Measurements from ENCODE around the gene KRTAP10-6. TPM values are rescaled to one million over a fixed set of nuclear protein-coding genes. Genes with fewer than 3 reads are reported as not detected.

The KRTAP10-6 gene
- total RNA-seq, 1 donor from 2014 or later = not detected

DNA sequence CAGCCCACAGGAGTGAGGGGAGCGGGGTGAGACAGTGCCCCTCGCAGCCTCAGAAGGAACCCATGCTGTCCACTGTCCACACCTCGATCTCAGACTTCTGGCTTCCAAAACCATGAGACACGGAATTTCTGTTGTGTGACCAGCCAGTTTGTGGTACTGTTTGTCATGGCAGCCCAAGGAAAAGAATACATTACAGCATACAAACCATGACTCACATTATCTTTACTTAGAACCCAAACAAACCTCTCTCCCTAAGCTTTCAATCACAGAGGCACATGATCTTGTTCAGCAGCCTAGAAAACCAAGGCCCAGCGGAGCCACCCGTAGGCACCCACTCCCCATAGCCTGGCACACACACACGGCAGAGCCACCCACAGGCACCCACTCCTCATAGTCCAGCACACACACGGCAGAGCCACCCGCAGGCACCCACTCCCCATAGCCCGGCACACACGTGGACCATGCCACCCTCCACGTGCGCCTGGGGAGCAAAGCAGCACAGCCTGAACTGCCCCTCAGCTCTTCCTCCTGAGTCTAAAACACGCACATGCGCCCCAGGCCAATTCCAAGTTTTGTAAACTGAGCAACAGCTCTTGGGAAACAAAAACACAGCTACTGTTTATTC, 19.2 kb downstream of the KRTAP10-6 start:
- peaks cover 6% of the 10 kb centered on the region for H3K36me3 Mint-ChIP-seq (ENCODE audit: low read depth)
- TF ChIP-seq, protein P1, sequence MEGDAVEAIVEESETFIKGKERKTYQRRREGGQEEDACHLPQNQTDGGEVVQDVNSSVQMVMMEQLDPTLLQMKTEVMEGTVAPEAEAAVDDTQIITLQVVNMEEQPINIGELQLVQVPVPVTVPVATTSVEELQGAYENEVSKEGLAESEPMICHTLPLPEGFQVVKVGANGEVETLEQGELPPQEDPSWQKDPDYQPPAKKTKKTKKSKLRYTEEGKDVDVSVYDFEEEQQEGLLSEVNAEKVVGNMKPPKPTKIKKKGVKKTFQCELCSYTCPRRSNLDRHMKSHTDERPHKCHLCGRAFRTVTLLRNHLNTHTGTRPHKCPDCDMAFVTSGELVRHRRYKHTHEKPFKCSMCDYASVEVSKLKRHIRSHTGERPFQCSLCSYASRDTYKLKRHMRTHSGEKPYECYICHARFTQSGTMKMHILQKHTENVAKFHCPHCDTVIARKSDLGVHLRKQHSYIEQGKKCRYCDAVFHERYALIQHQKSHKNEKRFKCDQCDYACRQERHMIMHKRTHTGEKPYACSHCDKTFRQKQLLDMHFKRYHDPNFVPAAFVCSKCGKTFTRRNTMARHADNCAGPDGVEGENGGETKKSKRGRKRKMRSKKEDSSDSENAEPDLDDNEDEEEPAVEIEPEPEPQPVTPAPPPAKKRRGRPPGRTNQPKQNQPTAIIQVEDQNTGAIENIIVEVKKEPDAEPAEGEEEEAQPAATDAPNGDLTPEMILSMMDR (IDR thresholded peaks at IDR 0.05) = no peak
- peak overlapping the region; percentile 55 for H3K27ac Mint-ChIP-seq (ENCODE audit: unreplicated experiment)
- H3K4me3 Mint-ChIP-seq (ENCODE audit: unreplicated experiment) = no peak overlapping the region
- H3K27me3 Mint-ChIP-seq (ENCODE audit: low read depth) = peaks cover 17% of the 10 kb centered on the region
- peak; percentile 47 for DNase-seq (ENCODE audit: low spot score)
- peaks cover 31% of the 10 kb centered on the region for H3K9me3 Mint-ChIP-seq (ENCODE audit: low read depth)
- H3K4me1 Mint-ChIP-seq (ENCODE audit: low read depth) = peaks cover 6% of the 10 kb centered on the region

- Mint-ChIP-seq H3K4me3 (ENCODE audit: unreplicated experiment) (no peak overlapping the region), H3K9me3 (ENCODE audit: low read depth) (peaks cover 21% of the 10 kb centered on the region), H3K4me1 (ENCODE audit: low read depth) (peaks cover 6% of the 10 kb centered on the region), H3K27ac (ENCODE audit: unreplicated experiment) (no peak overlapping the region), H3K27me3 (ENCODE audit: low read depth) (peaks cover 24% of the 10 kb centered on the region), H3K36me3 (ENCODE audit: low read depth) (peaks cover 4% of the 10 kb centered on the region)
- TF ChIP-seq, protein P1 (IDR thresholded peaks at IDR 0.05) = no peak
- DNase-seq (ENCODE audit: low spot score) = peak; percentile 77
Measured at GRCh38 chr21:44571844-44572782, 20.2 kb downstream of the KRTAP10-6 start.

DNA sequence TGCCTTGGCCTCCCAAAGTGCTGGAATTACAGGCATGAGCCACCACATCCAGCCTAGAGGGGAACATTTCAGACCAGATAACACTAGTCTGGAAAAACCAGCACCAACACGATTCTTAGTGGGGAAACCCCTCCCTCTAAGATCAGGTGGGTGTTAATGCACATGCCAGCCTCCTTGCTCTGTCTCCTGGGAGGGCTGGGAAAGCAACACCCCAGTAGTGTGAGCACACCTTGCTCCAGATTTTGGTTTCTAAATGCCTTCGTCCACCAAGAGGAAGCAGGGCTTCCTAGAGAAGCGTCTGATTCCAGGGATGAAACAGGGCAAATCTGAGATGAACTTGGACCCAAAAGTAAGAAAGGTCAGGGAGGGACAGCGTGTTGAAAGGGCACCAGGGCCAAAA, 21.0 kb downstream of the KRTAP10-6 start:
- peaks cover 2% of the 10 kb centered on the region for H3K36me3 Mint-ChIP-seq (ENCODE audit: low read depth)
- no peak overlapping the region for H3K27ac Mint-ChIP-seq (ENCODE audit: unreplicated experiment)
- no peak for DNase-seq (ENCODE audit: low spot score)
- H3K9me3 Mint-ChIP-seq (ENCODE audit: low read depth) = peaks cover 15% of the 10 kb centered on the region
- TF ChIP-seq, protein P1 (IDR thresholded peaks at IDR 0.05) = no peak
- peaks cover 6% of the 10 kb centered on the region for H3K4me1 Mint-ChIP-seq (ENCODE audit: low read depth)
- no peak overlapping the region for H3K4me3 Mint-ChIP-seq (ENCODE audit: unreplicated experiment)
- peaks cover 27% of the 10 kb centered on the region for H3K27me3 Mint-ChIP-seq (ENCODE audit: low read depth)

- Mint-ChIP-seq H3K4me3 (ENCODE audit: unreplicated experiment) (no peak overlapping the region), H3K27me3 (ENCODE audit: low read depth) (peaks cover 27% of the 10 kb centered on the region), H3K9me3 (ENCODE audit: low read depth) (peaks cover 15% of the 10 kb centered on the region), H3K4me1 (ENCODE audit: low read depth) (peaks cover 6% of the 10 kb centered on the region), H3K36me3 (ENCODE audit: low read depth) (peaks cover 2% of the 10 kb centered on the region), H3K27ac (ENCODE audit: unreplicated experiment) (no peak overlapping the region)
- DNase-seq (ENCODE audit: low spot score) = peak; percentile 83
- TF ChIP-seq, protein P1 (IDR thresholded peaks at IDR 0.05) = no peak
Measured at GRCh38 chr21:44569861-44570517, 22.3 kb downstream of the KRTAP10-6 start.
